ENCODE measurements around the gene ANKRD13A. TPM values are rescaled to one million over a fixed set of nuclear protein-coding genes. Genes with fewer than 3 reads are reported as not detected.

ANKRD13A gene
- 10 to 100 TPM; 38.5 to 46.1 TPM for total RNA-seq
- 10 to 100 TPM; 31.2 to 36.0 TPM for polyA plus RNA-seq (ENCODE audit: insufficient read length in 2 of 2)
- long read RNA-seq, donor 1, full-length matches to known transcripts: 3 of 3 reads
- long read RNA-seq, donor 1, partial matches to known transcripts: 0 of 3 reads
- long read RNA-seq, donor 1, other reads (novel, unspliced or antisense): 0 of 3 reads
- long read RNA-seq, donor 2, partial matches to known transcripts: 7 of 8 reads
- long read RNA-seq, donor 2, other reads (novel, unspliced or antisense): 0 of 8 reads
- long read RNA-seq, donor 3, full-length matches to known transcripts: 1 of 1 reads
- long read RNA-seq, donor 3, partial matches to known transcripts: 0 of 1 reads
- long read RNA-seq, donor 3, other reads (novel, unspliced or antisense): 0 of 1 reads
- long read RNA-seq, donor 4, full-length matches to known transcripts: 4 of 4 reads
- long read RNA-seq, donor 4, partial matches to known transcripts: 0 of 4 reads
- long read RNA-seq, donor 4, other reads (novel, unspliced or antisense): 0 of 4 reads

GRCh38 chr12:109998904-109999648, at the start of gene ANKRD13A:
TSS of gene ANKRD13A (plus strand) at chr12:109999430. CDS start at chr12:109999689, 259 bp downstream.
- peak within 1 kb of the TSS; percentile 81 for H3K27ac ChIP-seq (ENCODE audit: low read depth, low read length)
- H3K9me3 ChIP-seq (ENCODE audit: control insufficient read depth, insufficient read depth, low read length): no peaks in the 10 kb centered on the region
- H3K36me3 ChIP-seq (ENCODE audit: control insufficient read depth, insufficient read depth, low read length): peaks cover 5% of the 10 kb centered on the region
- peaks cover 15% of the 10 kb centered on the region for H3K4me1 ChIP-seq (ENCODE audit: control insufficient read depth, insufficient read depth, low read length)
- peak within 1 kb of the TSS; percentile 85 for H3K4me3 ChIP-seq (ENCODE audit: low read depth, low read length)
- under 1% methylated on average over 62 of the region's 62 CpGs for WGBS (ENCODE audit: insufficient coverage)
- H3K27me3 ChIP-seq (ENCODE audit: control insufficient read depth, insufficient read depth, low read length): no peaks in the 10 kb centered on the region
- peak; percentile 88 to 98 (median 94) for DNase-seq (ENCODE audit: low read depth in 4 of 6, low spot score in 6 of 6)

DNA sequence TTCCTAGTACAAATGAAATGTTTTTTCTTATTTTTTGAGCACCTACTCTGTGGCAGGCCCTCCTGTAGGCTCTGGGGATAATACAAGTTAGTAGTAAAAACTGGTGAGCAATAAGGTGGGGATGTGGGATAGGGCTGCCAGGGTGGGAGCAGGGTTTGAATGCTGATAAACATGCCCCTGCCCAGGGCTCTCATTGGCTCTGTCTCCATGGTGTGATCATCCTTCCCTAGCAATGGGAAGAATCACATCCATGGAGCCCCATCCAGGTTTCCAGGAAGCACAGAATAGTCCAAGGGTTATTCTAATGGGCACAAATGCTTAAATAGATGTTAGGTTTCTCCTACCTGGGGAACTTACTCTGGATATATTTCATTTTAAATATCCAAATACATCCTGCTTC, 48.6 kb upstream of the ANKRD13A start:
- Histone ChIP-seq H3K27ac (ENCODE audit: low read depth, low read length) (no peak overlapping the region), H3K36me3 (ENCODE audit: control insufficient read depth, insufficient read depth, low read length) (peaks cover 40% of the 10 kb centered on the region), H3K4me3 (ENCODE audit: low read depth, low read length) (no peak overlapping the region), H3K27me3 (ENCODE audit: control insufficient read depth, insufficient read depth, low read length) (no peaks in the 10 kb centered on the region), H3K4me1 (ENCODE audit: control insufficient read depth, insufficient read depth, low read length) (peaks cover 11% of the 10 kb centered on the region), H3K9me3 (ENCODE audit: control insufficient read depth, insufficient read depth, low read length) (no peaks in the 10 kb centered on the region)
- DNase-seq (ENCODE audit: low read depth in 4 of 6, low spot score in 6 of 6): no peak

DNA sequence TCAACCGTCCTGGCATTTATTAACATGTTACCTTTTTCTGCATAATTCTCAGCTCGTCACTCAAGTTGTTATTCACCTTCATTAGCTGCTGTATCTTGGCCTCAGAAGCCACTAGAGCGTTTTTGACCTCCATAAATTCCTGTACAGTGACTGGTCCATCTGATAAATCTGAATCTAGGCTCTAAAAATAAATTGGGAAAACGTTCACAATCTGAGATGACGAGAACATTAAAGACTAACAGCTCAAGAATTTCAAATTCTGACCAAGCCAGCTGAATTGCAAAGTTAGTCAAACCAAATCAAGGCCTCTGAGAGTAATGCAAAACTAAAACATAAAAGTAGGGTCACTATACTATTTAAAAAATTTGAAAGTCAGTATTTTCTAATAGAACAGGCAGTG, 48.1 kb upstream of the ANKRD13A start:
- peaks cover 45% of the 10 kb centered on the region for H3K36me3 ChIP-seq (ENCODE audit: control insufficient read depth, insufficient read depth, low read length)
- peaks cover 9% of the 10 kb centered on the region for H3K4me1 ChIP-seq (ENCODE audit: control insufficient read depth, insufficient read depth, low read length)
- H3K9me3 ChIP-seq (ENCODE audit: control insufficient read depth, insufficient read depth, low read length): no peaks in the 10 kb centered on the region
- H3K27me3 ChIP-seq (ENCODE audit: control insufficient read depth, insufficient read depth, low read length): no peaks in the 10 kb centered on the region
- no peak overlapping the region for H3K27ac ChIP-seq (ENCODE audit: low read depth, low read length)
- no peak for DNase-seq (ENCODE audit: low read depth in 4 of 6, low spot score in 6 of 6)
- H3K4me3 ChIP-seq (ENCODE audit: low read depth, low read length): no peak overlapping the region
- 90% methylated on average over 2 of the region's 5 CpGs for WGBS (ENCODE audit: insufficient coverage)

- peaks cover 5% of the 10 kb centered on the region for H3K4me1 ChIP-seq (ENCODE audit: control insufficient read depth, insufficient read depth, low read length)
- no peaks in the 10 kb centered on the region for H3K9me3 ChIP-seq (ENCODE audit: control insufficient read depth, insufficient read depth, low read length)
- peak in 1 of 6 donors; percentile 15 for DNase-seq (ENCODE audit: low read depth in 4 of 6, low spot score in 6 of 6)
- peaks cover 46% of the 10 kb centered on the region for H3K36me3 ChIP-seq (ENCODE audit: control insufficient read depth, insufficient read depth, low read length)
- 59% methylated on average over 6 of the region's 7 CpGs for WGBS (ENCODE audit: insufficient coverage)
- H3K27ac ChIP-seq (ENCODE audit: low read depth, low read length): no peak overlapping the region
- no peaks in the 10 kb centered on the region for H3K27me3 ChIP-seq (ENCODE audit: control insufficient read depth, insufficient read depth, low read length)
- H3K4me3 ChIP-seq (ENCODE audit: low read depth, low read length): no peak overlapping the region
These were observed 47.5 kb upstream of the ANKRD13A start for GRCh38 chr12:109951751-109952150.

- Histone ChIP-seq H3K9me3 (ENCODE audit: control insufficient read depth, insufficient read depth, low read length) (no peaks in the 10 kb centered on the region), H3K4me3 (ENCODE audit: low read depth, low read length) (no peak overlapping the region), H3K36me3 (ENCODE audit: control insufficient read depth, insufficient read depth, low read length) (peaks cover 46% of the 10 kb centered on the region), H3K27me3 (ENCODE audit: control insufficient read depth, insufficient read depth, low read length) (no peaks in the 10 kb centered on the region), H3K4me1 (ENCODE audit: control insufficient read depth, insufficient read depth, low read length) (no peaks in the 10 kb centered on the region), H3K27ac (ENCODE audit: low read depth, low read length) (no peak overlapping the region)
- WGBS (ENCODE audit: insufficient coverage): 90% methylated on average over 9 of the region's 11 CpGs
- DNase-seq (ENCODE audit: low read depth in 4 of 6, low spot score in 6 of 6): no peak
These were observed 46.9 kb upstream of the ANKRD13A start for GRCh38 chr12:109952160-109952858.

DNA sequence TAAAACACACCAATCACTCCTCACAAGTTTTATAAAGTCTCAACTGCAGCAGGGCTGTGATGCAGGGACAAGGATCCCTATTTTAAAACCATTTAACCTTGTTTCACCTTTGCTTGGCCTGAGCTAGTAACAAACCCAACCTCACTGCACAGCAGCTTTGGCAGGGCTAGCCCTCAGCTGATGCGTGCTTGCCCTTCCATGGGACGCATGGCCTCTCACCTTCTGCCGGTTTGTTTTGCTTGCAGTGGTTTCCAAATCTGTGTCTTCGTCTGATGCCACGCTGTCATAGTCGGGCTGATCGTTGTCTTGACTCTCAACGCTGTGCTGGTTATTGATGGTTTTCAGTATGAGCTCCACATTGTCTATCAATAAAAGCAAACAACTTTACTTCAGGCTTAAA, 46.4 kb upstream of the ANKRD13A start:
- Histone ChIP-seq H3K27me3 (ENCODE audit: control insufficient read depth, insufficient read depth, low read length) (no peaks in the 10 kb centered on the region), H3K4me1 (ENCODE audit: control insufficient read depth, insufficient read depth, low read length) (no peaks in the 10 kb centered on the region), H3K4me3 (ENCODE audit: low read depth, low read length) (no peak overlapping the region), H3K36me3 (ENCODE audit: control insufficient read depth, insufficient read depth, low read length) (peaks cover 48% of the 10 kb centered on the region), H3K27ac (ENCODE audit: low read depth, low read length) (no peak overlapping the region), H3K9me3 (ENCODE audit: control insufficient read depth, insufficient read depth, low read length) (no peaks in the 10 kb centered on the region)
- DNase-seq (ENCODE audit: low read depth in 4 of 6, low spot score in 6 of 6): no peak
- 95% methylated on average over 7 of the region's 8 CpGs for WGBS (ENCODE audit: insufficient coverage)

- DNase-seq (ENCODE audit: low read depth in 4 of 6, low spot score in 6 of 6): no peak
- no peak overlapping the region for H3K4me3 ChIP-seq (ENCODE audit: low read depth, low read length)
- H3K4me1 ChIP-seq (ENCODE audit: control insufficient read depth, insufficient read depth, low read length): no peaks in the 10 kb centered on the region
- no peaks in the 10 kb centered on the region for H3K27me3 ChIP-seq (ENCODE audit: control insufficient read depth, insufficient read depth, low read length)
- 98% methylated on average over 4 of the region's 5 CpGs for WGBS (ENCODE audit: insufficient coverage)
- peaks cover 51% of the 10 kb centered on the region for H3K36me3 ChIP-seq (ENCODE audit: control insufficient read depth, insufficient read depth, low read length)
- H3K27ac ChIP-seq (ENCODE audit: low read depth, low read length): no peak overlapping the region
- H3K9me3 ChIP-seq (ENCODE audit: control insufficient read depth, insufficient read depth, low read length): no peaks in the 10 kb centered on the region
These were observed 45.6 kb upstream of the ANKRD13A start for GRCh38 chr12:109953656-109954055.

- H3K27me3 ChIP-seq (ENCODE audit: control insufficient read depth, insufficient read depth, low read length): no peaks in the 10 kb centered on the region
- no peak overlapping the region for H3K4me3 ChIP-seq (ENCODE audit: low read depth, low read length)
- no peaks in the 10 kb centered on the region for H3K4me1 ChIP-seq (ENCODE audit: control insufficient read depth, insufficient read depth, low read length)
- no peak for DNase-seq (ENCODE audit: low read depth in 4 of 6, low spot score in 6 of 6)
- H3K27ac ChIP-seq (ENCODE audit: low read depth, low read length): no peak overlapping the region
- 100% methylated on average over 4 of the region's 7 CpGs for WGBS (ENCODE audit: insufficient coverage)
- no peaks in the 10 kb centered on the region for H3K9me3 ChIP-seq (ENCODE audit: control insufficient read depth, insufficient read depth, low read length)
- H3K36me3 ChIP-seq (ENCODE audit: control insufficient read depth, insufficient read depth, low read length): peaks cover 54% of the 10 kb centered on the region
These were observed 40.9 kb upstream of the ANKRD13A start for GRCh38 chr12:109958374-109958773.

GRCh38 chr12:109959411-109960093, 39.7 kb upstream of the ANKRD13A start:
- peaks cover 56% of the 10 kb centered on the region for H3K36me3 ChIP-seq (ENCODE audit: control insufficient read depth, insufficient read depth, low read length)

More at GRCh38 chr12:109959411-109960093, 39.7 kb upstream of the ANKRD13A start:
- Histone ChIP-seq H3K27ac (ENCODE audit: low read depth, low read length) (no peak overlapping the region), H3K4me1 (ENCODE audit: control insufficient read depth, insufficient read depth, low read length) (no peaks in the 10 kb centered on the region), H3K4me3 (ENCODE audit: low read depth, low read length) (no peak overlapping the region), H3K9me3 (ENCODE audit: control insufficient read depth, insufficient read depth, low read length) (no peaks in the 10 kb centered on the region), H3K27me3 (ENCODE audit: control insufficient read depth, insufficient read depth, low read length) (no peaks in the 10 kb centered on the region)
- WGBS (ENCODE audit: insufficient coverage): 100% methylated on average over 1 of the region's 8 CpGs
- DNase-seq (ENCODE audit: low read depth in 4 of 6, low spot score in 6 of 6): no peak
